Right lobe of liver (tissue), 4 donors: ENCODE measurements around the gene DOK1.

Experiments used
- POLR2A ChIP-seq: fragments of 450-650 bp; IDR thresholded peaks from one replicate; pipeline ENCODE4 v1.6.1; 2017; ENCODE audit warnings: antibody characterized with exemption, mild to moderate bottlenecking
- TF ChIP-seq, protein P1 (sequence below), 4 donors: fragments of 200-600 bp in 3 of 4; fragments of 450-650 bp in 1 of 4; IDR thresholded peaks; one replicate each; pipeline versions ENCODE4 v1.5.1 to v1.8.0; 2016 to 2022; ENCODE audit warnings: antibody characterized with exemption in 4 of 4, mild to moderate bottlenecking in 2 of 4
- donor health status: DM: no; HTN: no; CAD: no.
- donor health status: DM: no; HTN: no; CAD: no.
- donor health status: DM: no; HTN: yes; CAD: no.

DNA sequence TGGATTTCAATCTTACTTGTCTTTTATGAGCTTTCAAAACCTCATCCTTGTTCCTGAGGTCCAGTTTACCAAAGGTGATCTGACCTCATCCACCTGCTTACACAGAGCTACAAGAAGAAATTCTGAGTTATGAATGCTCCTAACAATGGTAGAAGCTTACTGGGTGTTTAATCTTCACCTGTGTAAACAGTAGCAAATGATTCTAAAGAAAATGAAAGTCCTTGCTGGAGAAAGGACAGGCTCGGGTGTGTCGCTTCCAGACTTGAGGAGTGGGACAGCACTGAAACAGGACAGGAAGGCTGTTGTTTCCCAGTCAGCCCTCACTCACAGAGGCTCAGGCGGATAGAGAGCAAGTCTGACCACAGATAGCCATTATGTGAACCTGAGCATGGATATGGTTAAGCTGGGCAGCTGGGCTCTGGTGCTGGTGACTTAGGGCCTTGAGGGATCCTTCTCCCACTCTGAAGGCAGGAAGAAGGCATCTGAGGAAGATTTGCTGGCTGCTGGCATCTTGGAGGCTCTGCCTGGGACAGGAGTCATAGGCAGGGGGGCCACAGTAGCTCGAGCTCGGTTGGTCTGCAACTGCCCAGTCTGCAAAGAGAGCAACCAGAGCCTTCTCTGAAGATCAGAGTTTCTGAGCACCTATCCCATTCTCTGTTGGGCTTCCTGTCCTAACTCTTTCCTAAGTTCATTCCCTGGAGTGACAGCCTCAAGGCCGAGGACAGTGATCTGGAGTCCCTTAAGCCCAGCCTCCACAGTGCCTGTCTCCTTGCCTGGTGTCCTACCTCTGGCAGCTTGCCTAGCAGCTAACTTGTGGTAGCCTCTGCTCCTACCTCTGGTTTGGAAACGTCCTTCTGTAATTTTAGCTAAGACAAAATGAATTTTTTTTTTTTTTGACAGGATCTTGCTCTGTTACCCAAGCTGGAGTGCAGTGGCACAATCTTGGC lies 4.0 kb downstream of the DOK1 start:
- TF ChIP-seq, protein P1, sequence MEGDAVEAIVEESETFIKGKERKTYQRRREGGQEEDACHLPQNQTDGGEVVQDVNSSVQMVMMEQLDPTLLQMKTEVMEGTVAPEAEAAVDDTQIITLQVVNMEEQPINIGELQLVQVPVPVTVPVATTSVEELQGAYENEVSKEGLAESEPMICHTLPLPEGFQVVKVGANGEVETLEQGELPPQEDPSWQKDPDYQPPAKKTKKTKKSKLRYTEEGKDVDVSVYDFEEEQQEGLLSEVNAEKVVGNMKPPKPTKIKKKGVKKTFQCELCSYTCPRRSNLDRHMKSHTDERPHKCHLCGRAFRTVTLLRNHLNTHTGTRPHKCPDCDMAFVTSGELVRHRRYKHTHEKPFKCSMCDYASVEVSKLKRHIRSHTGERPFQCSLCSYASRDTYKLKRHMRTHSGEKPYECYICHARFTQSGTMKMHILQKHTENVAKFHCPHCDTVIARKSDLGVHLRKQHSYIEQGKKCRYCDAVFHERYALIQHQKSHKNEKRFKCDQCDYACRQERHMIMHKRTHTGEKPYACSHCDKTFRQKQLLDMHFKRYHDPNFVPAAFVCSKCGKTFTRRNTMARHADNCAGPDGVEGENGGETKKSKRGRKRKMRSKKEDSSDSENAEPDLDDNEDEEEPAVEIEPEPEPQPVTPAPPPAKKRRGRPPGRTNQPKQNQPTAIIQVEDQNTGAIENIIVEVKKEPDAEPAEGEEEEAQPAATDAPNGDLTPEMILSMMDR (IDR thresholded peaks at IDR 0.05) = no peak
- no peak for TF ChIP-seq POLR2A
